Measurements from ENCODE around the gene ATP8B2. TPM values are rescaled to one million over a fixed set of nuclear protein-coding genes. Genes with fewer than 3 reads are reported as not detected.
"Not testable (repeated sequence)": the region's sequence is repeated elsewhere in the genome, so short reads cannot be mapped to it uniquely, and the experiment has no call there.

The ATP8B2 gene
- total RNA-seq, 4 donors from 2014 or later = 2.4 to 55.5 (median 11.1) TPM

GRCh38 chr1:154295408-154296235 is 29.7 kb upstream of the ATP8B2 start:
- Histone ChIP-seq H3K4me3 (no peak overlapping the region), H3K4me1 (no peaks in the 10 kb centered on the region), H3K27me3 (no peaks in the 10 kb centered on the region), H3K9me3 (peaks cover 0 to 38% (median 20%) of the 10 kb centered on the region in 3 donors), H3K36me3 (no peaks in the 10 kb centered on the region), H3K27ac (no peak overlapping the region)
- TF ChIP-seq CTCF (IDR thresholded peaks at IDR 0.05) (no peak), POLR2A (IDR thresholded peaks at IDR 0.05) (no peak)
- intact Hi-C loops (cut with DNase I) = no loop called here
- 69 to 73% methylated on average over 8 of the region's 8 CpGs for WGBS, 2 donors
- no peak for DNase-seq

GRCh38 chr1:154301582-154301981 is 23.7 kb upstream of the ATP8B2 start:
- no peaks in the 10 kb centered on the region for H3K36me3 ChIP-seq
- no peaks in the 10 kb centered on the region for H3K4me1 ChIP-seq
- no peak for DNase-seq
- H3K9me3 ChIP-seq = peaks cover 0 to 9% (median 0%) of the 10 kb centered on the region in 3 donors
- 75 to 81% methylated on average over 1 of the region's 1 CpG for WGBS, 2 donors
- intact Hi-C loops (cut with DNase I) = no loop called here
- no peak overlapping the region for H3K27ac ChIP-seq
- TF ChIP-seq CTCF (IDR thresholded peaks at IDR 0.05) = no peak
- TF ChIP-seq POLR2A (IDR thresholded peaks at IDR 0.05) = no peak
- H3K27me3 ChIP-seq = no peaks in the 10 kb centered on the region
- no peak overlapping the region for H3K4me3 ChIP-seq

DNA sequence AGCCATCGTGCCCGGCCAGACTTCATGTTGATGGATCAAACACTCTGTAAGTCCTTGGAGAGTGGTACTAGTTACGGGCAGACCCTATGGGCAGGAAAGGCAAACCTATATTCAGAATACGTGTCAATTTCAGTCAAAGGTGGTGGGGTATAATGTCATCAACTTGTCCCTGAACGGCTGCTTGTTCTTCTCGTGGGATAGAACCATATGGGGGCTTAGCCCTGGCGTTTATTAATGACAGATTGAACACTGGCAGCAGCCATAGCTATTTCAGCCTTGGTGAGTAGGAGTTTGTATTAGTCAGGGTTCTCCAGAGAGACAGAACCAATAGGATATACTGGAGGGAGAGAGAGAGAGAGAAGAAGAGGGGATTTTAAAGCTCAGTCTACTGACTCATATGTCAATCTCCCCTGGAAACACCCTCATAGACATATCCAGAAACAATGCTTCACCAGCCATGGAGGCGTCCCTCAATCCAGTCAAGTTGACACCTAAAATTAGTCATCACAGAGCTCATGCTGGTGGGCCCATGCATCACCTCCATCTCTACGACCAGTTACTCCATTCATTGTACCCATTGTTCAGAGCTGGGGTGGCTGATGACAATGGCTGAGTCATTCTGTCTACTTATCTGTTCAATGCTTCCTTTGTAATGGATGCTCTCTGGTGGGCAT is 20.5 kb upstream of the ATP8B2 start:
- H3K27ac ChIP-seq = no peak overlapping the region
- no peaks in the 10 kb centered on the region for H3K27me3 ChIP-seq
- H3K36me3 ChIP-seq = no peaks in the 10 kb centered on the region
- no peaks in the 10 kb centered on the region for H3K9me3 ChIP-seq
- no peak for DNase-seq
- WGBS, 2 donors = 52 to 62% methylated on average over 7 to 9 of the region's 9 CpGs
- no peak overlapping the region for H3K4me3 ChIP-seq
- intact Hi-C loops (cut with DNase I) = no loop called here
- TF ChIP-seq POLR2A (IDR thresholded peaks at IDR 0.05) (no peak), CTCF (IDR thresholded peaks at IDR 0.05) (no peak)
- no peaks in the 10 kb centered on the region for H3K4me1 ChIP-seq

DNA sequence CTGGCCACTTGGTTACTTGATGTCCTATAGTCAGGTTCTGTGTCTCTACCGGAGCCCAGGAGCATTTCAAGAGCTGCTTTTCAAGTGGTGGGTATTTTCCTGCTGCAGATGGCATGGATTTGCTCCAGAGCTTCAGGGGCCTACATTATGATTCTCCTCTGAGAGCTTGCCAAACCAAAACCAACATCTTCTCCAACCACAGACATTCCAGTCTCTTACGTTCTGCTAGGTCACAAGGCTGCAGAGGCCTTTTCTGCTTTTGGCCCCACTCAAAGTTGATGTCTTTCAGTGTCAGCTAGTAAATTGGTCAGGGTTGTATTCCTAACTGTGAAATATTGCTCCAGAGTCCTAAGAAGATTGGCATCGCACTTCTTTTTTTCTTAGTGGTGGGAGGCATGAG is 19.2 kb upstream of the ATP8B2 start:
- 89 to 100% methylated on average over 2 to 3 of the region's 3 CpGs for WGBS, 2 donors
- no peak for TF ChIP-seq POLR2A (IDR thresholded peaks at IDR 0.05)
- TF ChIP-seq CTCF (IDR thresholded peaks at IDR 0.05) = no peak
- no peaks in the 10 kb centered on the region for H3K9me3 ChIP-seq
- H3K36me3 ChIP-seq = no peaks in the 10 kb centered on the region
- no peak for DNase-seq
- intact Hi-C loops (cut with DNase I) = no loop called here
- H3K4me3 ChIP-seq = no peak overlapping the region
- H3K27me3 ChIP-seq = no peaks in the 10 kb centered on the region
- no peaks in the 10 kb centered on the region for H3K4me1 ChIP-seq
- no peak overlapping the region for H3K27ac ChIP-seq

- 35 to 37% methylated on average over 4 of the region's 4 CpGs for WGBS, 2 donors
- intact Hi-C loops (cut with DNase I) = not testable (repeated sequence)
Measured at GRCh38 chr1:154307670-154308270, 17.6 kb upstream of the ATP8B2 start.

GRCh38 chr1:154309136-154309535 is 16.2 kb upstream of the ATP8B2 start:
- H3K27me3 ChIP-seq; H3K36me3 ChIP-seq; DNase-seq; H3K4me1 ChIP-seq; H3K27ac ChIP-seq; H3K9me3 ChIP-seq; intact Hi-C loops (cut with DNase I); H3K4me3 ChIP-seq: not testable (repeated sequence)
- 82 to 95% methylated on average over 7 of the region's 7 CpGs for WGBS, 2 donors

More at GRCh38 chr1:154307670-154308270, 17.6 kb upstream of the ATP8B2 start:
- not testable (repeated sequence) for H3K27me3 ChIP-seq, H3K27ac ChIP-seq, H3K9me3 ChIP-seq, H3K36me3 ChIP-seq, H3K4me3 ChIP-seq, H3K4me1 ChIP-seq, DNase-seq

GRCh38 chr1:154312229-154313065 is 12.9 kb upstream of the ATP8B2 start:
- H3K27me3 ChIP-seq; intact Hi-C loops (cut with DNase I); H3K9me3 ChIP-seq; H3K27ac ChIP-seq; DNase-seq; H3K4me1 ChIP-seq; H3K36me3 ChIP-seq; H3K4me3 ChIP-seq: not testable (repeated sequence)
- 77 to 81% methylated on average over 10 to 11 of the region's 13 CpGs for WGBS, 2 donors

Data from esophagus squamous epithelium (tissue), 5 donors.